T1000 (cell line): Measurements from ENCODE around the gene SPTLC3.

Source experiments
- DNase-seq: peaks from one replicate; lab custom pipeline; 2025; ENCODE audit warnings: mixed read lengths; lab: John Stamatoyannopoulos, UW

SPTLC3 gene

DNA sequence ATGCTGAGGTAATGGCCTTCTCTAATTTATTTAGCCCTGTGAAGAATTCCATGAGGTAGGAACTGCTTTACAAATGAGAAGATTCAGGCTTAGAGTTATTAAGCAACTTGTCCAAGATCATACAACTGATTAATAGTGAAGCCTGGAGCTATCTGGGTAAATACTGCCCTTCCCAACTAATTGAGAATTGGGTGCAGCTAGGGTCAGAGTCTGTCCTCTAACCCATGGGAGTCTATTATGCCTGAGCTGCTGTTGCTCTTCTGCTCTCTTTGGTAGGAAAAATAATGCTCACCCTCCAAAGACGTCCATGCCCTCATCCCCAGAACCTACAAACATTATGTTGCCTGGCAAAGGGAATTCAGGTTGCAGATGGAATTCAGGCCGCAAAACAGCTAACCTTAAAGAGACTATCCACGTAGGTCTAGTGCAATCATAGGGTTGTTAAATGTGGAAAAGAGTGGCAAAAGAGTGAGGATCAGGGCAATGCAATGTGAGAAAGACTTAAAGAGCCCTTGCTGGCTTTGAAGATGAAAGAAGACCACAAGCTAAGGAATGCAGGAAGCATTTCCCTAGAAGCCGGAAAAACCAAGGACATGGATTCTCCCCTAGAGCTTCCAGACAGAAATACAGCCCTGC is 90.1 kb downstream of the SPTLC3 start:
- DNase-seq: no peak

DNA sequence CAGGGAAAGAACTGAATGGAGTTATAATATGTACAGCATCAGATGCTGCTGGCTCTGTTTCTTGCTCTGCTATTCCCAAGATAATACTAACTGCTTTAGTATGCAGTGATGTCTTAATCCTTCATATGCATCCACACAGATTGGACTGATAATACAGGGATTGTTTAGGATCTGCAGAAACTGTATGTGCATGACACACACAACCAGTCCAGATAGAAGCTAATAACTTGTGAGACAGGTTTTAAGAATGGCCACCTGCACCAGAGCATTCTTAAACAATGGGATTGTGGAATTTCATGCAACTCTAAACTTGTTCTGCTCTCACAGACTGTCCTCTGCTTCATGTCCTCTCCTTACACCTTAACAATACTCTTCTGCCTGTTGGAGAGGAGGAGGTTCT is 90.9 kb downstream of the SPTLC3 start:
- no peak for DNase-seq

DNA sequence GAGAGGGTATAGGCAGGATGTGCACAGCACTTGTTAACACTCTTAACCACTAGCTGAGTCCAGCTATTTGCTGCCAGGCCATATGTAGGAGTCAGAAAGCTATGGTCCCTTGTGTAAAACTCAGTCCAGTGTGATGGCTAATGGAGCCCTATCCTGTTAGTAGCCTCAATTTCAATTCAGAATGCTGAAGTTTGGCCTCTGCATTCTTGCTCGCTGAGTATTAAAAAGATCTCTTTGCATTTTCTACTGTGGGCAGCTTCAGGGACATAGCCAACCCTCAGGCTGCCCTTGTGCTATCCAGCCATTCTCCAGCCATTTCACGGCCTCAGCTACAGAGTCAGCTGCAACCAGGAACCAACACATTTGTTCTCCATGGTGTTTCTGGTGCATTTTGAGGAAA is 92.5 kb downstream of the SPTLC3 start:
- no peak for DNase-seq

DNA sequence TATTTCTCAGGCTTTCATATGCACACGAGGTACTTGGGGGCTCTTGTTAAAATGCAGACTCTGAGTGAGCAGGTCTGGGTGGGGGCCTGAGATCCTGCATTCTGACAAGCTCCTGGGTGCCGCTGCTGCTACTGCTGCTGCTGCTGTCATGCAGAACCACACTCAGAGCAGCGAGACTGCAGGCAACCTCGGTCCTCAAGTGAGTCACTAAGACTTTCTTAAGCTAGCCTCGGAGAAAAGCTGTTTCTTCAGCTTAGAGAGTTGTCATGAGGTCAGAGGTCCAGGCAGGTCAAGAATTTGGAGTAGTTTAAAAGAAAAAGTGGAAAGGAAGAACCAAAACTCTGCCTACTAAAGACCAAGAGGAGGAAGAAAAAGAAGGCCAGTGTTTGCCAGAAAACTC is 92.9 kb downstream of the SPTLC3 start:
- DNase-seq: no peak

DNA sequence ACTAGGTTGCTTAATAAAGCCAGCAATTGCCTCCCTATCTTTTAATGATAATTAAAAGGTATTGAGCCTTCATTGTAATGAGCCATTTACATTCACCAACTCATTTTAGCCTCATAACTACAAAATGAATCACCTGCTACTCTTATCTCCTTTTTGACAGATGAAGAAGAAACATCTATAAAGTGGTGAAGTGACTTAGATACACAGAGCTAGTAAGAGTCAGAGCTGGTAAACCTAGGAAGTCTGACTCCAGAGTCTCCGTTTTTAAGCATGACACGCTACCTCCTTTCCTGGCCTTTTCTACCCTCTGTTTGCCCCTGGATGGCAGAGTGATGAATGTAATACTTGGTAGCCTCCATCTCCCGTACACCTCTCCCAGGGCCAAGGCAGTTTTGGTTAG is 93.5 kb downstream of the SPTLC3 start:
- DNase-seq: no peak

DNA sequence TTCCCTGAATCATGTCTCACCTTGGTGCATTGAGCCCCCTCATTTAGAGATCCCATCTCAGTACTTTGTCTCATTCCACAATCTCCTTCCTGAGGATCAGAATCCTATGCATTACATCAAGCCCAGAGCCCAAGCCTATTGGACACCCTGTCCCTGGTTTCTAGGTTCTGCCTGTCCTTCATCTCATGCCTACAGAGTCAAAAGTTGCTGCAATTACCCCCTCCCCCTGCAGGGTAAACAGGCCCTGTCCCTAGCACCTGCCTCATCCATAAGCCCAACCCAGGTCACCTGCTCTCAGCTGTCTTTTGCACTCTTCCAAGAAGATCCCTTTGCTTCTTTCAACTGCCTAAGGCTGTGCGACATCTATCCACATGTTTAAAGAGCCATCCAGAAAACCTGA is 93.9 kb downstream of the SPTLC3 start:
- no peak for DNase-seq

DNA sequence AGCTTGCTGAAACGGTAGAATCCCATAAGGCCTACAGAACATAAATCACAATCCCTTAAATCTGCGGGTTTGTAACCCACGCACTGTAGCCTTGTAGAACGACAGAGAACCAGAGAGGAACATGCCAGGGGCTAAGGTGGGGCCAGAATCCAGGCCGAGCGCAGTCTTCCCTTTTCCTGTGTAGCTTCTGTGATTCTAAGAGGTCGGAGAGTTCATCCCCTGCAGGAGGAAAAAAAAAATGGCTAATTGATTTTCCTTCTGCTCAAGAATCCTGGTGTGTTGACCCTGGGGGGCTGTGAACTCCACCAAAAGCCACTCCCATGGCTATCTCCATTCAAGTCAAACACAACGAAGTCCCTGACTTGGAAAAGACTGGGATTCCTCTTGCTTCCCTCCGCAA is 96.3 kb downstream of the SPTLC3 start:
- no peak for DNase-seq

DNA sequence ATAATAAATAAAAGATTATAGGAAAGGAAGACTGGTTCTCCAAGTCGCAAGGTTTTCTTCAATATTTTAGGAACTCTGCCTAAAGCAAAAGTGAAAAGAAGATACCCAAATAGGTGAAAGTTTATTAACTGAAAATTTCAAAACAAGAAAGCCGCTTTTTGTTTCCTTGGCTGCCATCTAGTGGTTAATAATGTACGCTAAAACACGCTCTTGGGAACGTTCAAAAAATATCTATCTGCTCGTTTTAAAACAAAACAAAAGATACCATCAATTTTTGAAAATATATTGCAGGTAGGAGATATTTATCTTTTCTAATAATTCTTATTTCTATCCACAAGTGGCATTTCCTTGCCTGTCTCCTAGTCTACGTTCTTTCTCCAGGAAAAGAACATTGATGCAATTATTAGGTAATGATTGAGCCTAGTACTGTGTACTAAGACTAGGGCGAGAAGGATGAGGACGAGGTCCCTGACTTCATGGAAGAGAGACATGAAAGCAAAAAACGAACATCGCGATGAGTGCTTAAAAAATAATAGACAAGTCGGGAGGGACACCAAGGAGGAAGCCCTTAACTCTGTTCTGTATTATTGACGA is 97.2 kb downstream of the SPTLC3 start:
- no peak for DNase-seq

DNA sequence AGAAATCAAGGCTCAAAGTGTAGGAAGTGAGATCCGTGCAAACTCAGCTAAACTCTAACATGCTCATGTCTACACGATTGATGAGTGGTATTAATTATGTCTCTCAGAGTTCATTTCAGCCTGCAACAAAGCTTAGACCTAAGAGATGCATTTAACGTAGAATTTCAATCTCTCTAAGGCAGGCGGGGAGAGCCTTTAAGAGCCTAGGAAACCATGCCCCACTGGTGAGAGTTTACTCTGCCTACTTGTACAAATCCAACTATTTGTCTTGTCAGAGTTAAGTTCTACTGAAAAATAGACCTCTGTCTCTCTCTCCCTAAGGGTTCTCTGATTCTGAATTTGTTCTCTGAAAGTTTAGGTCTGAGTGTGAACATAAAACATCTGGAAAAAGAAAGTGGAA is 100.9 kb downstream of the SPTLC3 start:
- DNase-seq: no peak

DNA sequence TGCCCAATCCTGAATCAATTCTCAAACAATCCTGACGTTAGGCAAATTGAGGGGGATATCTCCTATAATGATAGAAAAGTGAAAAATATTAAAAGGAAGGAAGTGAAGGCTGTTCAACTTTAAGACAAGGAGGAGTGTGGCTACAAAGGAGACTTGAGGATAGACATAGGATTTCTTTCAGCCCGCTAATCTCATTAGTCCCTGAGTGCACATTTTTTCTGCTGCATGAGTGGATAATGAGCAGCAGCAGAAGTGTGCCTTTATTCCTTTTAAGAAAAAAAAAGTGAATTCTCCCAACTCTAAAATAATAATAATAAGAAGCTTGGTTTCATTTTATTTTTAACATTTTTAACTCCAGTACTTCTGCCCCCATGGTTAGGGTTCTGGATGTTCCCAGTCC is 102.0 kb downstream of the SPTLC3 start:
- no peak for DNase-seq

DNA sequence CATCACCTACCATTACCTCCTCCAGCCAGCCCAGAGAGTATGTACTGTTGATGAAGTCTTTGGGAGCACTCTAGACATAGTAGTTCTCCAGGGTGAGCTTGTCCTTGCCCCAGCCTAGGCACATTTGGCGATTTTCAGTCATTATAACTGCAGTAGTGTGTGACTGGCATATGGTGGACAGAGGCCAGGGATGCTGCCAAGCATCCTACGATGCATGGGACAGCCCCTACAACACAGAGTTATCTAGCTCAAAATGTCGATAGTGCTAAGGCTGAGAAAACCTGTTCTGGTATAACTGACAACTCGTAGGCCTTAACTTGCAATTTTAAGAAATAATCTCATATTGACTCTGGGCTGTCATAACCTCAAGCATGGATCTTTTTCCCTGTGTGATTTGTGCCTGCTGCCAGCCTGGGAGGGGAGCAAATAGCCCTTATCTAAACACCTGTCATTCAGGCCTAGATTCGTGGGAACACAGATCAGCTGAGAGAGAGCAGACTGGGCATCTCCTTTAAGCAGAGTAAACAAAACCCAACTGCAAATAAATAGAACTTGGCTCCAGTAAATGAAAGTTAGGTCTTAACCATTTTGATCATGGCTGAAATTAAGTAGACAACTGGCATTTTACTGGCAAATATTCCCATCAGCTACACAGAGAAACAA is 102.6 kb downstream of the SPTLC3 start:
- no peak for DNase-seq

DNA sequence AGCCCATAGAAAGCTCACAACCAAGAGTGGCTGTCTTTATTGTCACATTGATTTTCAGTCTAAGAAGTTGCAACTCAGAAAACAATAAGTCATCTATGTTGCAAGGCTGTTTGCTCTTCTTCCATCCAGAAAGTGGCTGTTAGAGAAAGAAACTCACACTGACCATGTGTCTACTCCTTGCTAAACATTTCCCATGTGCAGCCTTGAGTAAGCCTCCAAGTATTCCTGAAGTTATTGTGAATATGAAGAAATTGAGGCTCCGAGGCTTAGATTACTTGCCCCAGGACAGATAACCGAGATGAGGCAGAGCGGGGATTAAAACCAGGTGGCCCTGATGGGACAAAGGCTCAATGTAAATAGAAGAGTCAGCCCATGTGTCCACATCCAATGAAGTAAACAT is 105.0 kb downstream of the SPTLC3 start:
- DNase-seq: no peak

DNA sequence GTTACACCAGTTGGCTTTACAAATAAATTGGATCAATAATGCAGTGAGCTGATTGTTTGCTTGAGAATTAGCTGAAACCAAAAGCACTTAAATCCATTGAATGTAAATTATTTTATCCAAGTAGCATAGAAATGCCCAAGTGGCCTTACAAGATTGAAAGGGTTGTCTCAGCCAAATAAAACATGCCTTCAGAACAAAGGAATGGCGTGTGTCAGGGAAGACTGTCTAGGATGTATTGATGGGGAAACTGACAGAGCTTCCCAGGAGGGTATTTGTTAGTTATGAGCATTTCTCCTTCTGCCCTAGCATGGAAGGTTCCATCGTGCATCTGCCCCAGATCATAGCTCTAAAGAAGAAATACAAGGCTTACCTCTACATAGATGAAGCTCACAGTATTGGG is 108.4 kb downstream of the SPTLC3 start:
- DNase-seq: no peak

DNA sequence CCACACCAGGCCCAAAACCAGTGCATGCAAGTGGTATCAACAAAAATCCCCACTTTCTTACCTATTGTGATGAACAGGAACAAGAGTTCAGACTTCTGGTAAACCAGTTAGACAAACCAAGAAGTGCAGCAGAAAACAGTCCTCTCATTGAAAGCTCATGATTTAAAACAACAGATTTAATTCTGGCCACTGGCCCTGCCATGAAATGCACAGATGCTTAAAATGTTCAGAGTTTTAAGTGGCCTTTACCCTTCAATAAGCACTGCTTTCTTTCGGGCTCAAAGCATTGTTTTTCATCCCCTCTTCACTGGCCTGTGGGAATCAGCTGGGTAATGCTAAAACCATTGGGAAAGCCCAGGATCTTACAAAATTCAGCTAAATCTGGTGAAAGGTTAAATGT is 109.9 kb downstream of the SPTLC3 start:
- no peak for DNase-seq

DNA sequence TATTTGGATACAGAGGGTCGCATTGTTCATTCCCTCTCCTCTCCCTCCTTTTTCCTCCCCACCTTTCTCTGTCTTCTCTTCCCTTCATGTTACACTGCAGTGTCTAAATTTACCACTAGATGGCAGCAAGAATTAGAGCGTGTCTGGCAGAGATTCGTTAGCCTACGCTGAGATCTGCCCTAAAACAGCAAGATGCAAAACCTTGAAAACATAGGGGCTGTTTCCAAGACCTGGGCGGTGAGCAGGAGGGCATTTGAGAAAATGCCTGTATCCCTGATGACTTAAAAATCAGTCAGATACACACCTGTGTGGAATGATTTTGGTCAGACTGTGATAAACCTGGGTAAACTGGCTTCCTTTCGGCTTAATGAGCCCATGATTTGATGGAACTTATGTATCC is 110.8 kb downstream of the SPTLC3 start:
- DNase-seq: peak; percentile 35

DNA sequence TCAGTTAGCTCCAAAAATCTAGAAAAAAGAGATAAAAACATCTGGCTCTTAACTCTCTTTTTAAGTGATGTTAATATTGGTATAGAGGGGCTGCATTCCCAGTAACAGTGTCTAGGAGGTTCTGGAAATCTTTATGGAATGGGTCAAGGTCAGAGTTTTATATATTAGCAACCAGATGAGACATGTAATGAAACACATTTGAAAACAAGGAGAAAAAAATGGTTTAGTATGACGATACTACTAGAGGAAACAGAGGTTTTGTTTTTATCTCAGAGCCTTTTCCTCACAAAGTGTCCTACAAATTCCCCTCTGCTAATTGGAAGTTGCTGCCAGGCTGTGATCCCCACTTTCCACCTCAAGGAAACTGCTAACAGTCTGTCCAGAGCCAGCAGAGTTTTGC is 111.7 kb downstream of the SPTLC3 start:
- DNase-seq: no peak

DNA sequence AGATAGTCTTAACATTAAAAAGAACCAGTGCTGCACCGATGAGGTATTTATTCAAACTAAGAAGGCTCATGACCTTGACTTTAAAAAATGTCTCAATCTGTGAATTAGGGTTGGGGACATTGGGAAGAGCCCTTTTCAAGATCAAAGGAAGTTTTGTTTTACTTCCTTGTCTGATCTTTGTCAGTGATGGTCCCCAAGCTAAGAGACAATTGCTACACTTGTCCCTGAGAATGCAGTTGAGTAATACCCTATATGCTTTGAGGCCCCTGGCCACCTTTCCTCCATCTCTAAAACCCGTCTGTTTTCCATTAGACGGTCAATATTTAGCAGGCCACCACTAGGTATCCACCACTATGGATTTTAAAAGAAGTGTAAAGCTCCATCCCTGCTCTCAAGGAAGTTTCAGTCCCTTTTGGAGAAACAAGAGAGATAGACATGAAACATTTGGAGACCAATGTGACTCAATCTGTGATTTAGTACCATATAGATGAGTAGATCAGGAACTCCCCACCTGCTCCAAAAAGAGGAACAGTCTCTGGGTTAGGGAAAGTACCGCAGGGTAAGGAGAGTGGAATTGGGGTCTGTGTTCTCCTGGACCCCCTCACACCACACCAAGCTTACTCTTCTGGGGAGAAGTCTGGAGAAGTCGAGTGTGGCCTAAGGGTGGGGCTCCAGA is 113.2 kb downstream of the SPTLC3 start:
- no peak for DNase-seq

DNA sequence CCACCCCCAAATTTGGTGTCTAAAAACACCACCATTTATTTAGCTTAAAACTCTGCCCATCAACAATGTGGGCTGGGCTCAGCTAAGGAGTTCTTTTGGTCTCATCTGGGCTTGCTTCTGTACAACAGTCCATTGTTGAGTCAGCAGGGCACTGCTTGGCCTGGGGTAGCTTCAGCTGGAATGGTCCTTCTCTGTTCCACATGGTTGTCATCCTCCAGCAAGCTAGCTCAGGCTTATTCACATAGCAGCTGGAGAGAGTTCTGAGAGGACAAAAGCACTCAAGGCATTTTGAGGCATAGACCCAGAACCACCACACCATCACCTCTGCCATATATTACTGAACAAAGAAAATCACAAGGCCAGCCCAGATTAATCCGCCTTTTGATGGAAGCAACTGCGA is 116.7 kb downstream of the SPTLC3 start:
- DNase-seq: no peak

DNA sequence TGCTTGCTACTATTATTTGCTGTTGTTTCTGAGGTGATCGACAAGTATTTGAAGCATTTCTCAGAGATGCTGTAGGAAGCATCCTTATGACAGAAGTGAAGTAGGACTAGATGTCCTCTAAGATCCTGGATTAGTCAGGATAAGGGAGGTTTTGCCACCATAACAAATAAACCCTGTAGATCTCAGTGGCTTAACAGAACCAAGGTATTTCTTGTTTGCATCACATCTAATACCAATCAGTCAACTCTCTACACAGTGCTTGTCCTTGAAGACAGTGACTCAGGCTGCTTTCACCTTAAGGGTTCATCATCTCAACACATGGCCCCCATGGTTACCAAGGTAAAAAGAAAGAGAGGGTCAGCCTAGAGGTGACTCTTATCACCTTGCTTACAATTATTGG is 119.4 kb downstream of the SPTLC3 start:
- DNase-seq: no peak

DNA sequence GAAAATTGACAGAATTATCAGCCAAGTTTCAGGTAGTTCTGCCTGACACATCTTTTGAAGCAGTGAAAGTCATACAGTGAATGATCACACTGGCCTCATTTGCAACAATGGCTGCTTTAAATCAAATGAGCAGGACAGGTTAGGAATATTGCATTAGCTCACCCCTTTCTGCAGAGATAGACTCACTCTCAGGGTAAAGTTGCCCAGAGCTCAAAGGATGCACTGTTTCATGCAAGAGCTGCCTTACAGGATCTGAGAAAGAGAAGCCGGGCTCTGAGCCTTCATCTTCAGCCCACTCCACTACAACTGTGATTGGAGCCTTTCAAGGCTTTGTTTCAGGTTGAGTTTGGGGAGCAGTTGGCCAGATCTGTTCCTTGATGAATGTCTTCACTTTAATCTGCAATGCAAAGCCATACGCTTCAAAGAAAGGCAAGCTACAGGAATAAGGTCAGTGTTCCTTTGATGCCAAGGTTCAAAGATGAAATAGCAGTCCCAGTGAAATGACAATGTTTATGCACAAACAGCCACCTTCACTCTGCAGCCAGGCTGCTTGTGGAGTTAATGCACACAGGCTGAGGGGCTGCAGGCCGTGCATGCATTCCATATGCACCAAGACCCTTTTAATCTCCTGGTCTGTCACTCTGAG is 121.4 kb downstream of the SPTLC3 start:
- DNase-seq: no peak

DNA sequence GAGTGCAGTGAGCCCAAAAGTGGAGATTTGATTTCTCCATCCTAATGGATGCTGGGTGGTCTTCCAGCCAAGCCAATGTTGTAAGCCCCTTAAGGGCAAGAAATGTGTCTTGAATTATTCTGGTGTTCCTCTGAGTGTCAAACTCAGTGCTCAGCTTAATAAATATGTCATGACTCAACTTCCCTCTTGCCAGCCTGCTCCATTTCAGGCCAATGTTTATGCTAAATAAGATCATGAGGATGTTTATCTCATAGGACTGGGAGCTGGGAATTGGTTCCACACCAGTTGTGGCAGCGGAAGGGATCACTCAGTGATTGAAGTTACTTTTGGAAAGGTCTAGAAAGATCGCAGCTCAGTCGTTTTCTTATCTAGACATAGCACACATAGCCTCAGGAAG is 121.9 kb downstream of the SPTLC3 start:
- DNase-seq: no peak

DNA sequence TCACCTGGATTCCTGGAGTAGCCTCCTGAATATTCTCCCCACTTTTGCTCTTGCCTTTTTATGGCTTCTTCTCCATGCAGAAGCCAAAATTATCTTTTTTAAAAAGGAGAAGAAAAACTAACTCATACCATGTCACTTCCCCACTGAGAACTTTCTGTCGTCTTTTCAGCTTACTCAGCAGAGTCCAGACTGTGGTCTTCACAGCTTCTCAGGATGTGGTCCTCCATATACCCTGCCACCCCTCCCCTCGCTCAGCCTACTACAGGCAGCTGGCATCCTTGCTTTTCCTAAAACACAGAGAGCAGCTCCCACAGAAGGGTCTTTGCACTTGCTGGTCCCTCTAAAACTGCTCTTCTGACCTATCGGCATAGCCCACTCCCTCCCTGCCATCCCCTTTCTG is 122.9 kb downstream of the SPTLC3 start:
- no peak for DNase-seq
